ENCODE measurements around the gene CCDC18. TPM values are rescaled to one million over a fixed set of nuclear protein-coding genes. Genes with fewer than 3 reads are reported as not detected.

CCDC18 gene
- total and polyA plus RNA-seq, 2 experiments from 2014 or later = 16.3 to 47.9 TPM

DNA sequence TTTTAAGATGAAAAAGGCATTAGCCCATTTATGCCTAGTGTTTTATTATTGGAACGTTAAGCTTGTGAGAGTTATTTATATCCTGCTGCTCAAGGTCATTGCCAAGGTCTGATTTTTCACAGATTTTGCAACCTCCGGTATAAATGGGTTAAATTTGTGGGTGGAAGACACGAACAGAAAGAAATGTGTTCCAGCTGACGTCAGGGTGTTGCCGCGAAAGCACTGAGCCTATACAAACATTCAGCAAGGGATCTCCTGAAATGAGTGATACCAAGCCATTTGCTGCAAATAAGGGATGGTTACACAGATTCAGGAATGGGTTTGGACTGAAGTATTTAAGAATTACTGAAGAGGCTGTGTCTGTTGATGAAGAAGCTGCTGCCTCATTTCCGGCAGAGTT is 32.5 kb upstream of the CCDC18 start:
- H3K27me3 ChIP-seq (ENCODE audit: insufficient read depth) = no peaks in the 10 kb centered on the region
- H3K27ac ChIP-seq (ENCODE audit: low read depth) = 0 out of 2 replicates have a peak overlapping the region, but pooled peaks have one; percentile 2

More for the DNA sequence above, 32.5 kb upstream of the CCDC18 start:
- H3K36me3 Mint-ChIP-seq (ENCODE audit: low read depth) = peaks cover 2% of the 10 kb centered on the region; the same call in 2 of the 3 replicates
- Histone ChIP-seq H3K4me2 (no peak overlapping the region), H3K4me1 (ENCODE audit: insufficient read depth) (no peaks in the 10 kb centered on the region; the same call in 1 of the 2 replicates), H3K36me3 (ENCODE audit: insufficient read depth) (no peaks in the 10 kb centered on the region), H2AFZ (no peak overlapping the region), H3K9me2 (ENCODE audit: insufficient read depth) (no peaks in the 10 kb centered on the region), H3F3A (replicated peaks; ENCODE audit: low read depth) (no peaks in the 10 kb centered on the region), H3K4me3 (no peak overlapping the region), H4K20me1 (replicated peaks; ENCODE audit: insufficient read depth) (0 out of 2 replicates have a peak, but pooled peaks cover 10% of the 10 kb centered on the region), H3K79me2 (replicated peaks; ENCODE audit: insufficient read depth) (no peaks in the 10 kb centered on the region; the same call in none of the 2 replicates)
- H3K27me3 Mint-ChIP-seq (ENCODE audit: insufficient read depth, low read depth, poor library complexity) = peaks cover 2% of the 10 kb centered on the region
- no peak overlapping the region for H3K27ac Mint-ChIP-seq
- H3K4me3 Mint-ChIP-seq = no peak overlapping the region
- H3K4me1 Mint-ChIP-seq = peaks cover 3% of the 10 kb centered on the region
- H3K9me3 Mint-ChIP-seq = no peaks in the 10 kb centered on the region; the same call in 2 of the 3 replicates
- ATAC-seq (no peak), DNase-seq (ENCODE audit: low spot score) (no peak)
- TF ChIP-seq, protein P1, sequence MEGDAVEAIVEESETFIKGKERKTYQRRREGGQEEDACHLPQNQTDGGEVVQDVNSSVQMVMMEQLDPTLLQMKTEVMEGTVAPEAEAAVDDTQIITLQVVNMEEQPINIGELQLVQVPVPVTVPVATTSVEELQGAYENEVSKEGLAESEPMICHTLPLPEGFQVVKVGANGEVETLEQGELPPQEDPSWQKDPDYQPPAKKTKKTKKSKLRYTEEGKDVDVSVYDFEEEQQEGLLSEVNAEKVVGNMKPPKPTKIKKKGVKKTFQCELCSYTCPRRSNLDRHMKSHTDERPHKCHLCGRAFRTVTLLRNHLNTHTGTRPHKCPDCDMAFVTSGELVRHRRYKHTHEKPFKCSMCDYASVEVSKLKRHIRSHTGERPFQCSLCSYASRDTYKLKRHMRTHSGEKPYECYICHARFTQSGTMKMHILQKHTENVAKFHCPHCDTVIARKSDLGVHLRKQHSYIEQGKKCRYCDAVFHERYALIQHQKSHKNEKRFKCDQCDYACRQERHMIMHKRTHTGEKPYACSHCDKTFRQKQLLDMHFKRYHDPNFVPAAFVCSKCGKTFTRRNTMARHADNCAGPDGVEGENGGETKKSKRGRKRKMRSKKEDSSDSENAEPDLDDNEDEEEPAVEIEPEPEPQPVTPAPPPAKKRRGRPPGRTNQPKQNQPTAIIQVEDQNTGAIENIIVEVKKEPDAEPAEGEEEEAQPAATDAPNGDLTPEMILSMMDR (conservative IDR thresholded peaks at IDR 0.05; ENCODE audit: low read depth in 2 of 2) = no peak
- TF ChIP-seq EZH2 (IDR thresholded peaks at IDR 0.05; ENCODE audit: low read depth, unreplicated experiment) (no peak), EZH2phosphoT487 (IDR thresholded peaks at IDR 0.05; ENCODE audit: unreplicated experiment) (no peak), JUNB (IDR thresholded peaks at IDR 0.05; ENCODE audit: unreplicated experiment) (no peak), STAT1 (IDR thresholded peaks at IDR 0.05; ENCODE audit: unreplicated experiment) (no peak), ZNF331 (CRISPR knock-in tag; IDR thresholded peaks at IDR 0.05; ENCODE audit: low read depth) (no peak), NANOG (IDR thresholded peaks at IDR 0.05; ENCODE audit: borderline replicate concordance) (no peak), CREB1 (CRISPR knock-in tag; IDR thresholded peaks at IDR 0.05; ENCODE audit: low read depth) (no peak), ZNF114 (CRISPR knock-in tag; IDR thresholded peaks at IDR 0.05) (no peak), POLR2AphosphoS5 (IDR thresholded peaks at IDR 0.05; ENCODE audit: low read depth) (no peak)
- TF ChIP-seq, protein P2, sequence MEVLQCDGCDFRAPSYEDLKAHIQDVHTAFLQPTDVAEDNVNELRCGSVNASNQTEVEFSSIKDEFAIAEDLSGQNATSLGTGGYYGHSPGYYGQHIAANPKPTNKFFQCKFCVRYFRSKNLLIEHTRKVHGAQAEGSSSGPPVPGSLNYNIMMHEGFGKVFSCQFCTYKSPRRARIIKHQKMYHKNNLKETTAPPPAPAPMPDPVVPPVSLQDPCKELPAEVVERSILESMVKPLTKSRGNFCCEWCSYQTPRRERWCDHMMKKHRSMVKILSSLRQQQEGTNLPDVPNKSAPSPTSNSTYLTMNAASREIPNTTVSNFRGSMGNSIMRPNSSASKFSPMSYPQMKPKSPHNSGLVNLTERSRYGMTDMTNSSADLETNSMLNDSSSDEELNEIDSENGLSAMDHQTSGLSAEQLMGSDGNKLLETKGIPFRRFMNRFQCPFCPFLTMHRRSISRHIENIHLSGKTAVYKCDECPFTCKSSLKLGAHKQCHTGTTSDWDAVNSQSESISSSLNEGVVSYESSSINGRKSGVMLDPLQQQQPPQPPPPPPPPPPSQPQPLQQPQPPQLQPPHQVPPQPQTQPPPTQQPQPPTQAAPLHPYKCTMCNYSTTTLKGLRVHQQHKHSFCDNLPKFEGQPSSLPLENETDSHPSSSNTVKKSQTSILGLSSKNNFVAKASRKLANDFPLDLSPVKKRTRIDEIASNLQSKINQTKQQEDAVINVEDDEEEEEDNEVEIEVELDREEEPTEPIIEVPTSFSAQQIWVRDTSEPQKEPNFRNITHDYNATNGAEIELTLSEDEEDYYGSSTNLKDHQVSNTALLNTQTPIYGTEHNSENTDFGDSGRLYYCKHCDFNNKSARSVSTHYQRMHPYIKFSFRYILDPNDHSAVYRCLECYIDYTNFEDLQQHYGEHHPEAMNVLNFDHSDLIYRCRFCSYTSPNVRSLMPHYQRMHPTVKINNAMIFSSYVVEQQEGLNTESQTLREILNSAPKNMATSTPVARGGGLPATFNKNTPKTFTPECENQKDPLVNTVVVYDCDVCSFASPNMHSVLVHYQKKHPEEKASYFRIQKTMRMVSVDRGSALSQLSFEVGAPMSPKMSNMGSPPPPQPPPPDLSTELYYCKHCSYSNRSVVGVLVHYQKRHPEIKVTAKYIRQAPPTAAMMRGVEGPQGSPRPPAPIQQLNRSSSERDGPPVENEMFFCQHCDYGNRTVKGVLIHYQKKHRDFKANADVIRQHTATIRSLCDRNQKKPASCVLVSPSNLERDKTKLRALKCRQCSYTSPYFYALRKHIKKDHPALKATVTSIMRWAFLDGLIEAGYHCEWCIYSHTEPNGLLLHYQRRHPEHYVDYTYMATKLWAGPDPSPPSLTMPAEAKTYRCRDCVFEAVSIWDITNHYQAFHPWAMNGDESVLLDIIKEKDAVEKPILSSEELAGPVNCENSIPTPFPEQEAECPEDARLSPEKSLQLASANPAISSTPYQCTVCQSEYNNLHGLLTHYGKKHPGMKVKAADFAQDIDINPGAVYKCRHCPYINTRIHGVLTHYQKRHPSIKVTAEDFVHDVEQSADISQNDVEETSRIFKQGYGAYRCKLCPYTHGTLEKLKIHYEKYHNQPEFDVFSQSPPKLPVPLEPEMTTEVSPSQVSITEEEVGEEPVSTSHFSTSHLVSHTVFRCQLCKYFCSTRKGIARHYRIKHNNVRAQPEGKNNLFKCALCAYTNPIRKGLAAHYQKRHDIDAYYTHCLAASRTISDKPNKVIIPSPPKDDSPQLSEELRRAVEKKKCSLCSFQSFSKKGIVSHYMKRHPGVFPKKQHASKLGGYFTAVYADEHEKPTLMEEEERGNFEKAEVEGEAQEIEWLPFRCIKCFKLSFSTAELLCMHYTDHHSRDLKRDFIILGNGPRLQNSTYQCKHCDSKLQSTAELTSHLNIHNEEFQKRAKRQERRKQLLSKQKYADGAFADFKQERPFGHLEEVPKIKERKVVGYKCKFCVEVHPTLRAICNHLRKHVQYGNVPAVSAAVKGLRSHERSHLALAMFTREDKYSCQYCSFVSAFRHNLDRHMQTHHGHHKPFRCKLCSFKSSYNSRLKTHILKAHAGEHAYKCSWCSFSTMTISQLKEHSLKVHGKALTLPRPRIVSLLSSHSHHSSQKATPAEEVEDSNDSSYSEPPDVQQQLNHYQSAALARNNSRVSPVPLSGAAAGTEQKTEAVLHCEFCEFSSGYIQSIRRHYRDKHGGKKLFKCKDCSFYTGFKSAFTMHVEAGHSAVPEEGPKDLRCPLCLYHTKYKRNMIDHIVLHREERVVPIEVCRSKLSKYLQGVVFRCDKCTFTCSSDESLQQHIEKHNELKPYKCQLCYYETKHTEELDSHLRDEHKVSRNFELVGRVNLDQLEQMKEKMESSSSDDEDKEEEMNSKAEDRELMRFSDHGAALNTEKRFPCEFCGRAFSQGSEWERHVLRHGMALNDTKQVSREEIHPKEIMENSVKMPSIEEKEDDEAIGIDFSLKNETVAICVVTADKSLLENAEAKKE (CRISPR knock-in tag; IDR thresholded peaks at IDR 0.05) = no peak
- TF ChIP-seq, protein P3, sequence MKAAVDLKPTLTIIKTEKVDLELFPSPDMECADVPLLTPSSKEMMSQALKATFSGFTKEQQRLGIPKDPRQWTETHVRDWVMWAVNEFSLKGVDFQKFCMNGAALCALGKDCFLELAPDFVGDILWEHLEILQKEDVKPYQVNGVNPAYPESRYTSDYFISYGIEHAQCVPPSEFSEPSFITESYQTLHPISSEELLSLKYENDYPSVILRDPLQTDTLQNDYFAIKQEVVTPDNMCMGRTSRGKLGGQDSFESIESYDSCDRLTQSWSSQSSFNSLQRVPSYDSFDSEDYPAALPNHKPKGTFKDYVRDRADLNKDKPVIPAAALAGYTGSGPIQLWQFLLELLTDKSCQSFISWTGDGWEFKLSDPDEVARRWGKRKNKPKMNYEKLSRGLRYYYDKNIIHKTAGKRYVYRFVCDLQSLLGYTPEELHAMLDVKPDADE (IDR thresholded peaks at IDR 0.05) = no peak
- TF ChIP-seq, protein P4, sequence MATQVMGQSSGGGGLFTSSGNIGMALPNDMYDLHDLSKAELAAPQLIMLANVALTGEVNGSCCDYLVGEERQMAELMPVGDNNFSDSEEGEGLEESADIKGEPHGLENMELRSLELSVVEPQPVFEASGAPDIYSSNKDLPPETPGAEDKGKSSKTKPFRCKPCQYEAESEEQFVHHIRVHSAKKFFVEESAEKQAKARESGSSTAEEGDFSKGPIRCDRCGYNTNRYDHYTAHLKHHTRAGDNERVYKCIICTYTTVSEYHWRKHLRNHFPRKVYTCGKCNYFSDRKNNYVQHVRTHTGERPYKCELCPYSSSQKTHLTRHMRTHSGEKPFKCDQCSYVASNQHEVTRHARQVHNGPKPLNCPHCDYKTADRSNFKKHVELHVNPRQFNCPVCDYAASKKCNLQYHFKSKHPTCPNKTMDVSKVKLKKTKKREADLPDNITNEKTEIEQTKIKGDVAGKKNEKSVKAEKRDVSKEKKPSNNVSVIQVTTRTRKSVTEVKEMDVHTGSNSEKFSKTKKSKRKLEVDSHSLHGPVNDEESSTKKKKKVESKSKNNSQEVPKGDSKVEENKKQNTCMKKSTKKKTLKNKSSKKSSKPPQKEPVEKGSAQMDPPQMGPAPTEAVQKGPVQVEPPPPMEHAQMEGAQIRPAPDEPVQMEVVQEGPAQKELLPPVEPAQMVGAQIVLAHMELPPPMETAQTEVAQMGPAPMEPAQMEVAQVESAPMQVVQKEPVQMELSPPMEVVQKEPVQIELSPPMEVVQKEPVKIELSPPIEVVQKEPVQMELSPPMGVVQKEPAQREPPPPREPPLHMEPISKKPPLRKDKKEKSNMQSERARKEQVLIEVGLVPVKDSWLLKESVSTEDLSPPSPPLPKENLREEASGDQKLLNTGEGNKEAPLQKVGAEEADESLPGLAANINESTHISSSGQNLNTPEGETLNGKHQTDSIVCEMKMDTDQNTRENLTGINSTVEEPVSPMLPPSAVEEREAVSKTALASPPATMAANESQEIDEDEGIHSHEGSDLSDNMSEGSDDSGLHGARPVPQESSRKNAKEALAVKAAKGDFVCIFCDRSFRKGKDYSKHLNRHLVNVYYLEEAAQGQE (IDR thresholded peaks at IDR 0.05; ENCODE audit: unreplicated experiment) = no peak
